ENCODE results near the gene ISG15. TPM values are rescaled to one million over a fixed set of nuclear protein-coding genes. Genes with fewer than 3 reads are reported as not detected.
"Not testable (repeated sequence)": the region's sequence is repeated elsewhere in the genome, so short reads cannot be mapped to it uniquely, and the experiment has no call there.

ISG15 gene
- polyA plus RNA-seq, 1 donor = 6.2 TPM

DNA sequence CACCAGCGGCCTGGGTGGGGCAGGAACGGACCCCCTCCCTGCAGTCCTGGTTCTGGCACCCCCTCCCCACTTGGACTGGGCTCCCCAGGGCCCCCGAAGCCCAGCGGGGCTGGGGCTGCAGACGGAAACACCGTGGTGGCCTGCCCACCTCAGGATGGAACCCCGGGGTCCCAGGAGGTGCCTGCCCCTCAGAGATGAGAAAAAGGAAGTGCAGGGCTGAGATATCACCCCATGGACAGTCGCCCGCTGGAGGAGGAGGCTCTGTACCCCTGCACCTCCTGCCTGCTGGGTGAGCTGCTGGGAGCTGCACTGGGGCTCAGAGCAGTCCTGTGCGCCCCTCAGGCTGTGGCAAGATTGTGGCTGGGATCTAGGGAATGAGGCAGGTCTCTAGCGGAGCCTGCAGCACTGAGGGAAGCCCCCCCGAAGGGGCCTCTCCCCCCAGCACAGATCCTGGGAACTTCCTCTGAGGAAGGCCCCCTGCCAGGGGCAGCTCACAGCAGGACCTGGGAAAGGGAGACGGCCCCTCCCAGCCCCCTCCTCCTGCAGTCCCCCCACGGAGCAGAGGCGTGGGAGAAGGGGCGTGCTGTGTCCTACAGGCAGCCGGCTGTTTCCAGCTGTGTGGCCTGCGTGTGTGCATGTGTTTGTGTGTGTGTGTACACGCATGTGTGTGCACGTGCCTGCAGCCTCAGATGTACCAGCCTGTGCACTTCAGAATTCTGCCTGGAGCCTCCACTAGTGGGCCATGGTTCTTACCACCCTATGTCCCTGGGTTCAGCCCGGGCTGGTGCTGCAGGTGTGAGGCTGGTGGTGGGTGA is 13.5 kb downstream of the ISG15 start:
- DNase-seq (ENCODE audit: low read depth) = no peak

DNA sequence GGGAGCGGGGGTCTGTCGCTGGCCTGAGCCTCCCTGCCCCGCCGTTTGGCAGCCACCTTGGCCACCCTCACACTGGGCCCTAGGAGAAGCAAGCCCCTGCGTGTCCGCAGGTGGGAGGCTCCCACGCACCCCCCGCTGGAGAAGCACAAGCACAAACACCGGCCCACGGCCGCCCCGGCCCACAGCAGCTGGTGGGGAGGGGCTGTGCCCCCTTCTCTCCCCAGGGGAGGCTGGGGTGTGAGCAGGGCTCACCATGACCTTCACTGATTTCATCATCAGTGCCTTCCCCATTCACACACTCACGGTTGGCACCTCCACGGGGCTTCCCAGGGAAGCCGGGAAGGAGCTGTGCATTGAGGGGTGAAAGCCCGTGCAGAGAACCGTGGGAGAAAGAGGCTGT is 14.5 kb downstream of the ISG15 start:
- no peak for DNase-seq (ENCODE audit: low read depth)

DNA sequence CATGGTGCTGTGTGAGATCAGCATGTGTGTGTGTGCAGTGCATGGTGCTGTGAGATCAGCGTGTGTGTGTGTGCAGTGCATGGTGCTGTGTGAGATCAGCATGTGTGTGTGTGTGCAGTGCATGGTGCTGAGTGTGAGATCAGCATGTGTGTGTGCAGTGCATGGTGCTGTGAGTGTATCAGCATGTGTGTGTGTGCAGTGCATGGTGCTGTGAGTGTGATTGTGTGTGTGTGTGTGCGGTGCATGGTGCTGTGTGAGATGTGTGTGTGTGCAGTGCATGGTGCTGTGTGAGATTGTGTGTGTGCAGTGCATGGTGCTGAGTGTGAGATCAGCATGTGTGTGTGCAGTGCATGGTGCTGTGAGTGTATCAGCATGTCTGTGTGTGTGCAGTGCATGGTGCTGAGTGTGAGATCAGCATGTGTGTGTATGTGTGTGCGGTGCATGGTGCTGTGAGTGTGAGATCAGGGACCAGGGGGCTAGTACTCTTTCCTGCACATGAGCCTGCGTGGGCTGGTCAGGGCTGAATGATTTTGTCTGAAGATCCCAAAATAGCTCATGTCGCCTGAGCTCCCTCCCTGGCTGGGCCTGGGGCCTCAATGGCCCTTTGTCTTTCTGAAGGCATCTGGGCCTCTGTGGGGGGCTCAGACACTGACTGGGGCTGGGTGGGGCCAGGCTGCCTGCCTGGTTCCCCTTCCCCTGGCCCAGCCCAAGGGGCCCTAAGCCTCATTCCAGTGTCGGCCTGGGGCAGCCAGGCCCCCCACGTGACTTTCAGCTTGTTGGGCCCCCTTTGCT is 17.8 kb downstream of the ISG15 start:
- not testable (repeated sequence) for DNase-seq (ENCODE audit: low read depth)

- DNase-seq (ENCODE audit: low read depth) = no peak
Observed at GRCh38 chr1:1031659-1032235, 18.4 kb downstream of the ISG15 start.

DNA sequence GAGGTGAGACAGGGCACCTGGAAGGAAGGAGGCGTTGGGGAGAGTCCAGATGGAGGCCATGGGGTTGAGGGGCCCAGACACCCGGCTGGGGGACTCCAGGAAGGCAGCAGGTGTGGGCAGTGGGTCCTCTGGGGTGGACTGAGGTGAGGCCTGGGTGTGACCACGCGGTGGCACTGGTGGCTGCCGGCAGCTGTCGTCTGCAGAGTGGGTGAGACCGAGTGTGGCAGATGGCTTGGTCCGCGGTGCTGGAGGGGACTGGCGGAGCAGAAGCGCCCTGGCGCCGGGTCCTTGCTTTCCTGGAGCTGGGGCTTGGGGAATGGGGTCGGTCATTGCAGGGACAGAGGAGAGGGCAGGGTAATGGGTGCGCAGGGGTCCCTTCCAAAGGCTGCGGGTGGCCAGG is 19.1 kb downstream of the ISG15 start:
- no peak for DNase-seq (ENCODE audit: low read depth)

GRCh38 chr1:1033009-1033587 is 19.8 kb downstream of the ISG15 start:
- no peak for DNase-seq (ENCODE audit: low read depth)

DNA sequence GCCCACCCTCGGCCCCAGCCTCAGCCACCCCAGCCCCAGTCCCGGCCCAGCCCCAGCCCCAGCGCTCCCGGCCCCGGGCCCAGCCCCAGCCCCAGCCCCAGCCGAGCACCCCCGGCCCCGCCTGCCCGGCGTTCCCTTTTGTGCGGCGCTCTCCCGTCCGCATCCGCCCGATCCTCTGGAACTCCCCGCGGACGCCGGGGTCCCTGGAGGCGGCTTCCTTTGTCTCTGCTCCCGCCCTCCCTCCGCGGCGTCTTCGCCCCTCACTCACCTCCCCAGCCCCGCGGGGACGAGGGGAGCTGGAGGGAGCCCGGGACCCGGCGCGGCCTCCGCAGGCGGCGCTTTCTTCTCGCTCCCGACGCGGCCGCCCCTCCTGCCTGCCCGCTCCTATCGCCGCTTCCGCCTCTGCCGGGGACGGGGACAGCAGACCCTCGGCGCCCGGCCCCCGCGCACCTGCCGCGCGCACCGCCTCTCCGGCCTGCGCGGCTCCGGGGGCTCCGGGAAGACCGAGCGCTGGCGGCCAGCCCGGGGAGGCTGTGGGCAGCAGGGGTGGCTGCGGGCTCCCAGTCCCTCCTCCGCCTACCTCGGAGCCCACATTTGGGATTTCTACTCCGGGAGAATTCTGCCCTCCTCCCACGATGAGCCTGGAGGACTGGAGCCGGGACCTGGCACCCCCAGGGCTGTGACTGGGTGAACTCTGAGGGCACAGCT is 20.6 kb downstream of the ISG15 start:
- DNase-seq (ENCODE audit: low read depth) = no peak

- no peak for DNase-seq (ENCODE audit: low read depth)
Observed at GRCh38 chr1:1034439-1034781, 21.1 kb downstream of the ISG15 start.

DNA sequence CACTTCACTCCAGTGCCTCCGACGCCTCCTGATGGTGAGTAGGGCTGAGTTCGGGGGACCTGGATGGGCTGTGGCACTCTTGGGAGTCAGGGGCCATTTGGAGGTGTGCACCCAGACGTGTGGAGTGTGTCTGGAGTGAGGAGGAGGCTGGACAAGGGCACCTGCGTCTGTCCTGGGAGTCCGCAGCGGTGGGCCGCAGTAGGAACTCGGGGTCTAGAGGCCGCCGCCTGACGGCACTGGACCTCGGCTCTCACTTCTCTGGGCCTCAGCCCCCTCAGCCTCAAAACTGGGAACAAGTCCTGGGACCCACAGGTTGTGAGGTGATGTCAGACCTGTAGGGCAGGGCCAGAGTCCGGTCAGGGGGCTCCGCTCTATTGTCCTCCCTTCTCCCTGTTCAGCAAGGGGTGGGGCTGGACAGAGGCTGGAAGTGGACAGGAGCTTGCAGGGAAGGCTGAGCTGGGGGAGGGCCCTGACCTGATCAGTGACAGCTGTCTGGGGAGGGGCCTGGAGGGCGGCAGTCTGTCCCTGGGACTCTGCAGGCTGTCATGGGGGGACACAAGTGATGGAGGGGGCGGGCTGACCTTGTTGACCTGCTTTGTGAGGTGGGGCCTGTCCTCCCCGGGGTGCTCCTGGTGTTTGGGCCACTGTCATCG is 22.1 kb downstream of the ISG15 start:
- DNase-seq (ENCODE audit: low read depth) = no peak

DNA sequence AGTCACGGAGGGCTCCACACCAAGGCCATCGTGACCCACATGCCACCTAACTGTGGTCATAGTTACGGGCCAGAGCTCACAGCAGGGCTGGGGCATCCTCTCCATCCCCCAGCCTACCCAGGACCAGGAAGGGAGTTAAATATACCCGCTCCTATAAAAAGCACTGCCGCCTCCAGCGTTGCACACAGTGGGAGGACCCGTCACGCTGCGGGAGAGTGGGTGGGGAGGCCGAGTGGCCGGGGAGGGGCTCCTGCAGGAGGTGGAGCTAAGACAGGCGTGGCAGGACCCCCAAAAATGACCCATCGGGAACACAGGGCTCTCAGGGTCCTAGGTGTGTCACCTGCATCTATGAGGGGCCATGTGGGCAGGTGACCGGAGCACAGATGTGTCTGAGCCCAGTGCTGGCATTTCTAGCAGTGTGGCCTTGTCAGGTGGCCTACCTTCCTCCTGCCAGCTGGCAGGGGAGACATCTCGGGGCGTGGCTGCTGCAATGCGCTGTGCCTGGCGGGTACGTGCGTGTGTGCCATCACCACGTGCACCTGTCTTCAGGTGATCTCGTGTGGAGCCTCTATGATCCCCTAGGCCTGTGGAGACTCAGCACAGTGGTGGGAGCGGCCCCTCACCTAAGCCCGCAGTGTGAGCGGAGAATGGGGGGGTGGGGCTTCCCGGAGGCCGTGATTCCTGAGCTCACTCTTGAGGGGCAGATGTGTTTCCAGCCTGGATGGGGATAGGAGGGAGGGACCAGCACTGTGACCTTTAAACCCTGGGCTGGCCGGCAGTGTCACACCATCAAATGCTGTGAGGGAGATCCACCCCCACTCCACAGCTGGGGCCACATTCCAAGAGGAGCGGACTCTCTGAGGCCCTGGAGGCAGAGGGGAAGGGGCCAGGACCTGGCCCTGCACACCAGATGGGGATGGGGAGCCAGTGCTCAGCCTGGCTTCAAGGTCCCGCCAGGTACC is 24.4 kb downstream of the ISG15 start:
- DNase-seq (ENCODE audit: low read depth) = no peak

GRCh38 chr1:1038694-1039093 is 25.4 kb downstream of the ISG15 start:
- no peak for DNase-seq (ENCODE audit: low read depth)

DNA sequence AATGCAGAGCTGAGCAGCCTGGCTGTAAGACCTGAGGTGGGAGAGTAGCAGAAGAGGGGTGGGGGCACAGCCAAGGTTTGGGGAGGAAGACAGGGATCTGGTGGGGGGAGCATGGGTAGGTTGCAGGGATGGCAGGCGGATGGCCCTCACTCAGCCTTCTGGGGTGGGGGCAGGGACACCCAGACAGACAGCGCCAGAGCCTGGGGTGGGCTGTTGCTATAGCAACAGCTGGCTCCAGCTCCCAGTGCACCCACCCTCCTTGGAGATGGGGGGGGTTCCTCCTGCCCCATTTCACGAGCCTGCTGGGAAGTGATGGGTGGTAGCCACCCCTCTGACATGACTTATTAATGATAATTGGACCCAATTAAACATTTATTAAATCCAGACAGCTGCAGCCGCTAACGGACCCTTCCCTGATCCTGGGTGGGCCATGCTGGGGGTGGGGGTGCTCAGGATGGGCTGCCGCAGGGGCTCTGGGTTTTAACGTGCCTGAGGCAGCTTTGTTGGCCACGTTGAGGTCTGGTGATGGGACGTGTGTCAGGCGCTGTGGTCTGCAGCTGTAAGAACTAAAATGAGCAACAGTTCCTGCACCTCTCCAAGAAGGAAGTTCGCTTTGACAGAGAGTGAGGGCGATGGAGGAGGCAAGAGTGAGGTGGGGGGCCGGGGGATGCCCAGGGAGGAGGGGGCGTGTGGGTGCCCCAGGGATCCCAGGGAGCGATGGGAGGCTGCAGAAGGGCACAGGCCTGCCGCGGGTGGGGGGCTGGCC is 26.0 kb downstream of the ISG15 start:
- DNase-seq (ENCODE audit: low read depth) = no peak

DNA sequence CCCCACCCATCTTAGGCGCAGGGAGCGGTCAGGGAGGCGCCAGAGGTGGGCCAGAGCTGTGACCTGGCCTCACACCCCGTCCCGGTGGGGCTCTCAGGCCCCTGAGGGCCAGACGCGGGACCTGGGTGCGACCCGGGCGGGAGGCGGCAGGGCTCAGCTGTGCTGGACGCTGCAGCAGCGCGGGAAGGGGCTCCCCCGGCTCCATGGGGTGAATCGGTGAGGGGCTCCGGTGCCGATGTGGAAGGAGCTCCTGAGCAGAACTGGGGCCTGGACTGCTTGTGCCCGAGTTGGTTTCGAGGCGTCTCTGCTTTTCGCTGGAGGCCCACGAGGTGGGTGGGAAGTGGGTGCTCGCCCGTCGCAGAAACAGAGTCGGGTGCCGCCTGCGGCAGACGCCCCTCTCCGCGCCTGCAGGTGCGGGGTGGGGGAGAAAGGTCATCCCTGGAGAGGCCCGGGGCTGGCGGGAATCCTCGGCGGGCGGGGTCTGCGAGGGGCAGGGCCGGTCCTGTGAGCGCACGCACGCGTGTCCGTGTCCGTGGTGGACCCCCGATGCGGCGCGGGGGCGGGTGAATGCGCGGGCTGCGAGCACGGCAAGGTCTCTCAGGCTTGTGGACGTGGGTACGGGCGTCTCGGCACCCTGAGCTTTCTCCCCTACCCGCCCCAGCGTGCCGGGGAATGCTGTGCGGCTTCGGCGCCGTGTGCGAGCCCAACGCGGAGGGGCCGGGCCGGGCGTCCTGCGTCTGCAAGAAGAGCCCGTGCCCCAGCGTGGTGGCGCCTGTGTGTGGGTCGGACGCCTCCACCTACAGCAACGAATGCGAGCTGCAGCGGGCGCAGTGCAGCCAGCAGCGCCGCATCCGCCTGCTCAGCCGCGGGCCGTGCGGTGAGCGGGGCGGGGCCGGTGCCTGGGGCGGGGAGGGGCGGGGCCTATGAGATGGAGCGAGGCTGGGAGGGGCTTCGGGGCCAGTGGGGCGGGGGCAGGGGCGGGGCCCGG is 27.0 kb downstream of the ISG15 start:
- DNase-seq (ENCODE audit: low read depth) = no peak

DNA sequence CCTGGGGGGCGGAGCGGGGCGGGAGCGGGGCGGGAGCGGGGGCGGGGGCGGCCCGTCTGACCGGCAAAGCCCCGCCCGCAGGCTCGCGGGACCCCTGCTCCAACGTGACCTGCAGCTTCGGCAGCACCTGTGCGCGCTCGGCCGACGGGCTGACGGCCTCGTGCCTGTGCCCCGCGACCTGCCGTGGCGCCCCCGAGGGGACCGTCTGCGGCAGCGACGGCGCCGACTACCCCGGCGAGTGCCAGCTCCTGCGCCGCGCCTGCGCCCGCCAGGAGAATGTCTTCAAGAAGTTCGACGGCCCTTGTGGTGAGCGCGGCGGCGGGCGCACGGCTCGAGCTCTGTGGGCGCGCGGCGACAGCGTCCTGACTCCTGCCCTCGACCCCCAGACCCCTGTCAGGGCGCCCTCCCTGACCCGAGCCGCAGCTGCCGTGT is 27.8 kb downstream of the ISG15 start:
- no peak for DNase-seq (ENCODE audit: low read depth)

DNA sequence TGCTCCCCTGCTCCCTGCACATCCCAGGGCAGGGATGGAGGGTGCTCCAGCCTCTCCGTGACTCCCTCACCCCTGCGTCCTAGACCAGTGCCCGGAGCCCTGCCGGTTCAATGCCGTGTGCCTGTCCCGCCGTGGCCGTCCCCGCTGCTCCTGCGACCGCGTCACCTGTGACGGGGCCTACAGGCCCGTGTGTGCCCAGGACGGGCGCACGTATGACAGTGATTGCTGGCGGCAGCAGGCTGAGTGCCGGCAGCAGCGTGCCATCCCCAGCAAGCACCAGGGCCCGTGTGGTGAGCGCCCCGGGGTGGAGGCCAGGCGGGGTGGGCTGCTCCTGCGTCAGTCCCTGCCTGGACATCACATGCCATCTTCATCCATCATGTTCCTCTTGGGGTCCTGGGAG is 28.6 kb downstream of the ISG15 start:
- no peak for DNase-seq (ENCODE audit: low read depth)

DNA sequence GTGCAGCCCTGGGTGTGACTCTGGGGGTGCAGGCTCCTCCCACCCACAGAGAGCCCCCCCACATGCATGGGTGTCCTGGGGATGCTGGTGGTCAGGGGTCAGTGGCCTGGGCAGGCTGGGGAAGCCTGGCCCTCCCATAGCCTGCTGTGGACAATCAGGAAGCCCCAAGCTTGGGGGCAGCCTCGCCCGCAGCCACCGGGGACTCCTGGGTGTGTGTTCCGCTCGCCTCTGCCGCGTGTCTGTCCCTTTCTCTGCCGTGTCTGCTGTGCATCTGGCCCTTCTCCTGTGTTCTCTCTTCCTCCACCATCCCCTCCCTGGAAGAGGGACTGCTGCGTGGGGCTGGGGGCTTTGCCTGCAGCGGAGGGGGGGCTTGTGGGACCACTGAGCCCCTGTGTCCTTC is 29.5 kb downstream of the ISG15 start:
- no peak for DNase-seq (ENCODE audit: low read depth)

DNA sequence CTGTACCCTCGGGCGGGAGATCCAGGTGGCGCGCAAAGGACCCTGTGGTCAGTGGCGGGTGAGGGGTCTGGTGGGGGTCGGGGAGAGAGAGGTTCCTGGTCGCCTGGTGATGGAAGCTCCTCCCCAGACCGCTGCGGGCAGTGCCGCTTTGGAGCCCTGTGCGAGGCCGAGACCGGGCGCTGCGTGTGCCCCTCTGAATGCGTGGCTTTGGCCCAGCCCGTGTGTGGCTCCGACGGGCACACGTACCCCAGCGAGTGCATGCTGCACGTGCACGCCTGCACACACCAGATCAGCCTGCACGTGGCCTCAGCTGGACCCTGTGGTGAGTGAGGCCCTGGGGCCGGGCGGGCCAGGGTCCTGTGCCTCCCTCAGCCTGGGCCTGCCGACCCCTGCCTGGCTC is 30.1 kb downstream of the ISG15 start:
- no peak for DNase-seq (ENCODE audit: low read depth)

- DNase-seq (ENCODE audit: low read depth) = no peak
Observed at GRCh38 chr1:1043921-1044320, 30.6 kb downstream of the ISG15 start.
